SKM-1 treated with dmso at 0.1 percent for 144 hours (cell line): Measurements from ENCODE around the gene PPDPF.
A peak's percentile ranks its signal among the peaks of the same experiment; 100 is the strongest.

Experiments
- DNase-seq: peaks from one replicate; lab custom pipeline; 2025; ENCODE audit not compliant: unreplicated experiment; lab: John Stamatoyannopoulos, UW

Gene PPDPF

DNA sequence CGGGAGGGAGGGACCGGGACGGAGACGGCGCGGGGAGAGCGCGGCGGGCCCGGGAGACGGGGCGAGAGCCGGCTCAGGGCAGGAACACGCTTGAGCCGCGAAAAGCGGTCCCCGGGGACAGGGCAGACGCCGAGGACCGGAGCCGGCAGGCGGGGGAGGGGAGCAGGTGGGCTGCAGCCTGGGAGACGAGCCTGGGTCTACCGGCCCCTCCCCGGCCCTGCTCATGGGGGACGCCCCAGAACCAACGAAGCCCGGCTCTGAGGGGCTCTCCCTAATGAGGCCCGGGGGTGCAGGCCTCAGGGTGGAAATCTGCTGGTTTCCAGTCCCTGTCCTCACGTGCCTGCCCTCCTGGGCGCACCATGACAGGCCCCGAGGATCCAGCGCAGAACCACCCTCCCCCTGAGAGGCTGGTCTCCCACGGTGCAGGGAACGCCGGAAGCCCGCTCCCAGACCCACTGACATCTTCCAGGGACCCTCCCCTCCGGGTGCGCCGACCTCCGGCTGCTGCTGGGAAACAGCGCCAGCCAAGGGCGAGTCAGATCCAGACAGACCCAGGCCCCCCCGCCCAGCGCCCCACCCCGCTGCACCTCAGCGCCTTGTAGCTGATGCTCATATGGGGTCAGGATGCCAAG, 21.1 kb upstream of the PPDPF start:
- DNase-seq, result no peak

- DNase-seq, result no peak
These were observed 20.2 kb upstream of the PPDPF start for GRCh38 chr20:63500151-63500901.

DNA sequence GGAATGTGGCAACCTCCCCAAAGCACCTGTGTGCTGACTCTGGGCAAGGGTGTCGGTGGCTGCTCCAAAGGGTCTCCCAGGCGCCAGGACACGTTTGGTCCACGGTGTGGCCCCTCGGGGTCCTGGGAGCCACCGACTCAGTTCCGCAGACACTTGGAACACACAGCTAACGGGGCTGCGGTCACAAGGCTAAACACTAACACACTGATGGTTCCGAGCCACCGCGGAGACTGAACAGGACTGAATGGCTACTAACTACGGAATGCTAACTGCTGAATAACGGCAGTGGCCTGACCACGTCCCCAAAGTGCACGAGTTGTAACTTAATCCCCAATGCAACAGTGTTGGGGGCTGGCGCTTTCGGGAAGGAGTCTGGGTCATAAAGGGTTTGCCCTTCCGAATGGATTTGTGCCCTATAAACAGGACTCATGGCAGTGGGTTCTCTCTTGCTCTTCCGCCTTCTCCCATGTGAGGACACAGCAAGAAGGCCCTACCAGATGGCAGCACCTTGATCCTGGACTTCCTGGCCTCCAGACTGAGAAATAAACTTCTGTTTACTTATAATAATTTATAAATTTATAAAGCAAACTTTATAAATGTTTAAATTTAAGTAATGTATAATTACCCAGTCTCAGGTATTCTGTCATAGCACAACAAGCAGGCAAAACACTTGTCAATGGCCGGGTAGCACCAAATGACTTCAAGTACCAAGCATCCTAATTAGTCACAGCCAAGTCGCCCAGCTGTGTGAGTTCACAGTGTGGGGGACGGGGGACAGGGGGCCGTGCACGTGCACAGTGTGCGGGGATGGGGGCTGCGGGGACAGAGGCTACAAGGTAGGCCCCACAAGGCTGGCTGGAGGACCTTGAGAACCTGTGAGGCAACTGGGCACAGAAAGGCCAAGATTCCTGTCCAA, 19.4 kb upstream of the PPDPF start:
- DNase-seq, result no peak

GRCh38 chr20:63501818-63502670, 18.5 kb upstream of the PPDPF start:
- no peak for DNase-seq

DNA sequence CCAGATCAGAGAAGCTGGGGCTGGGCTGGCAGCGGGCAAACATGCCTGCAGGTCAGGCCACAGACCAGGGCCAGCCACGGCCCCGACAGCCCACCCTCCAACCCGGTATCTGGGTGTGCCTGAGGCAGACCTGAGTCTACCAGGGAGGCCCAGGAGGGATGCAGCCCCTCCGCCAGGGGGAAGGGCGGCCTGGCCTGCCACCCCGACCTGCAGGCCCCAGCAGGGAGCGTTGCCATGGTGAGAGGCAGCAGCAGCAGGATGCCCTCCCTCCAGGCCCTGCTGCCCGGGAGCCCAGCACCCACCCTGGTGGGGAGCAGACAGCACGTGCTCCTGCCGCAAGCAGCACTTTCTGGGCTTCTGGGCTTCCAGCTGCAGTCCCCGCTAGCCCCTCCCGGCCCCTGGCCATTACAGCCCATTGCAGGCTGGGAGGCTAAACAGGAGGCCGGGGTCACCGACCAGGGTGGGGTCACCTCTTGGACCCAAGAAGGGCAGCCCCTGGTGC, 17.8 kb upstream of the PPDPF start:
- no peak for DNase-seq

- DNase-seq, result no peak
These were observed 17.0 kb upstream of the PPDPF start for GRCh38 chr20:63503524-63503923.

- DNase-seq, result no peak
These were observed 15.9 kb upstream of the PPDPF start for GRCh38 chr20:63504642-63505041.

DNA sequence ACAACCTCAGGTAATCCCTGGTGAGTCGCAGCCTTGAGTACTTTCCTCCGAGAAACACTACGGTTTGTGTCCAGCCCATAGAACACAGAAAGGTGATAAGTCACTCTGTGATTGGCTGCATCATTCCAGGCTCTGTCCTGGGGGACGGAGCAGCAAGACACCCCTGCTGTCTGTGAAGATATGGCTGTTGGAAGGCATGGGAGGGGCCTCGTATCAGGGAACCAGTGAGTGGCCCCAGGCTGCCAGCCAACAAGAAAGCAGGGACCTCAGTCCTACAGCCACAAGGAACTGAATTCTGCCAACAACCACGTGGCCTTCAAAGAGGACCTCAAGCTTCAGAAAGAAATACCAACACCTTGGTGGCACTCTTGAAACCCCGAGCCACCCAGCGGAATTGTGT, 15.3 kb upstream of the PPDPF start:
- DNase-seq, result no peak

DNA sequence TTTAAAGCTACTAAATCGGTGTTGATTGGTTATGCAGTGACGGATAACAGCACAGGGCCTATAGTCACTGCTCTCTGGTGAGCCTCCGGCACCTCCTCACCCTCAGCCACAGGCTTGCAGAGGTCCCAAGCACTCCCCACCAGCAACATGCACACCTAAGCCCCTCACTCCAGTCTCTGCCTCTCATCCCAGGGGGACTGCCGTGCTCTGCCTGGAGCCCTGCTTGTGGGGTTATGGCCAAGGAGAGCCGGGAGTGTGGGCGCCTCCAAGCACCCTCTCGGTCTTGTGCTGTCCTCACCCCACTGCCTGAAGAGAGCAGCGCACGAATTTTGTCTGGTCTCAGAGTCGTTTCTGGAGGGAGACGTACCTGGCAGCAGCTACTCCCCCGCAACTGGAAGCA, 14.8 kb upstream of the PPDPF start:
- DNase-seq, result no peak

GRCh38 chr20:63507083-63507743, 13.4 kb upstream of the PPDPF start:
- DNase-seq, result no peak

- no peak for DNase-seq
These were observed 12.3 kb upstream of the PPDPF start for GRCh38 chr20:63508072-63508768.

DNA sequence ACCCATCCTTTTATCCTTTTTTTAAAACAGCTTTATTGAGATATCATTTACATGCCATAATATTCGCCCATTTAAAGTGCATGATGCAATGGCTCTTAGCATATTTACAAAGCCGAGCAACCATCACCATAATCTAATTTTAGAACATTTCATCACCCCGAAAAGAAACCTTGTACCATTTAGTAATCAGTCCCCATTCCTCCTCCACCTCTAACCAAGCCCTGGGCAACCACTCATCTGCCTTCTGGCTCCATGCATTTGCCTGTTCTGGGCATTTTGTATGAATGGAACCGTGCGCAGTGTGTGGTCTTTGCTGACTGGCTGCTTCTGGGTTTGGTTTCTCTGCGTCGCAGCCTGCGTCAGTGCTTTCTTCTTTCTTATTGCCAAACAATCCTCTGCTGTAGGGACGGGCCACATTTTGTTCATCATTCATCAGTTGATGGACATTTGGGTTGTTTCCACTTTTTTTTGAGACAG, 11.4 kb upstream of the PPDPF start:
- DNase-seq, result no peak

- DNase-seq, result no peak
These were observed 7.4 kb upstream of the PPDPF start for GRCh38 chr20:63513207-63513606.

DNA sequence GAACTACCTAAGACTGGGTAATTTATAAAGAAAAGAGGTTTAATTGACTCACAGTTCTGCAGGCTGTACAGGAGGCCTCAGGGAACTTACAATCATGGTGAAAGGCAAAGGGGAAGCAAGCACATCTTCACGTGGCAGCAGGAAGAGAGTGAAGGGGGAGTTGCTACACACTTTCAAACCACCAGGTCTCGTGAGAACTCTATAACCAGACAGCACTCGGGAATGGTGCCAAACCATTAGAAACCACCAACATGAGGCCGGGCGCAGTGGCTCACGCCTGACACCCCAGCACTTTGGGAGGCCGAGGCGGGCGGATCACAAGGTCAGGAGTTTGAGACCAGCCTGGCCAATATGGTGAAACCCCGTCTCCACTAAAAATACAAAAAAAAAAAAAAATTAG, 6.0 kb upstream of the PPDPF start:
- DNase-seq, result peak; percentile 34

GRCh38 chr20:63517376-63518309, 2.9 kb upstream of the PPDPF start:
- DNase-seq, result no peak

GRCh38 chr20:63518351-63518861, 2.2 kb upstream of the PPDPF start:
- no peak for DNase-seq

- no peak for DNase-seq
These were observed 1.5 kb upstream of the PPDPF start for GRCh38 chr20:63518946-63519667.
